ENCODE measurements around the gene CGB5.

The CGB5 gene

GRCh38 chr19:49057636-49058234, 14.1 kb downstream of the CGB5 start, which contains the start of gene CGB7:
Gene CGB7 (minus strand): TSS chr19:49057749. CDS start chr19:49055375, 2,374 bp downstream.
- DNase-seq (ENCODE audit: low read depth in 1 of 2, low spot score in 1 of 2): no peak
- TF ChIP-seq SPI1 (IDR thresholded peaks at IDR 0.05; ENCODE audit: borderline replicate concordance, low read depth): no peak
- no peak for TF ChIP-seq REST (IDR thresholded peaks at IDR 0.05; ENCODE audit: insufficient replicate concordance, low read depth)
- no peak for TF ChIP-seq CTCF (IDR thresholded peaks at IDR 0.05; ENCODE audit: insufficient read depth, low read length)
- TF ChIP-seq GABPA (IDR thresholded peaks at IDR 0.05; ENCODE audit: low read depth): no peak
- no peak for TF ChIP-seq POLR2AphosphoS5 (IDR thresholded peaks at IDR 0.05; ENCODE audit: low read depth)

GRCh38 chr19:49058562-49058961, 14.9 kb downstream of the CGB5 start:
- no peak overlapping the region for H3K4me3 ChIP-seq (replicated peaks; ENCODE audit: insufficient read depth, low read length)
- no peak for TF ChIP-seq REST (IDR thresholded peaks at IDR 0.05; ENCODE audit: insufficient replicate concordance, low read depth)
- no peak for TF ChIP-seq GABPA (IDR thresholded peaks at IDR 0.05; ENCODE audit: low read depth)
- no peak for TF ChIP-seq CTCF (IDR thresholded peaks at IDR 0.05; ENCODE audit: insufficient read depth, low read length)
- TF ChIP-seq SPI1 (IDR thresholded peaks at IDR 0.05; ENCODE audit: borderline replicate concordance, low read depth): no peak
- no peak for TF ChIP-seq POLR2AphosphoS5 (IDR thresholded peaks at IDR 0.05; ENCODE audit: low read depth)
- DNase-seq (ENCODE audit: low read depth in 1 of 2, low spot score in 1 of 2): no peak
- H3K27me3 ChIP-seq (ENCODE audit: insufficient read depth, poor library complexity, severe bottlenecking): peaks cover 61% of the 10 kb centered on the region
- H3K27ac ChIP-seq (replicated peaks): no peak overlapping the region

More at GRCh38 chr19:49057636-49058234, 14.1 kb downstream of the CGB5 start, which contains the start of gene CGB7:
- Histone ChIP-seq H3K4me3 (replicated peaks; ENCODE audit: insufficient read depth, low read length) (no peak within 1 kb of the TSS), H3K27ac (replicated peaks) (no peak within 1 kb of the TSS), H3K27me3 (ENCODE audit: insufficient read depth, poor library complexity, severe bottlenecking) (peaks cover 54% of the 10 kb centered on the region)

- no peak overlapping the region for H3K27ac ChIP-seq (replicated peaks)
- TF ChIP-seq REST (IDR thresholded peaks at IDR 0.05; ENCODE audit: insufficient replicate concordance, low read depth): no peak
- TF ChIP-seq POLR2AphosphoS5 (IDR thresholded peaks at IDR 0.05; ENCODE audit: low read depth): no peak
- no peak for TF ChIP-seq CTCF (IDR thresholded peaks at IDR 0.05; ENCODE audit: insufficient read depth, low read length)
- TF ChIP-seq SPI1 (IDR thresholded peaks at IDR 0.05; ENCODE audit: borderline replicate concordance, low read depth): no peak
- TF ChIP-seq GABPA (IDR thresholded peaks at IDR 0.05; ENCODE audit: low read depth): no peak
- peaks cover 66% of the 10 kb centered on the region for H3K27me3 ChIP-seq (ENCODE audit: insufficient read depth, poor library complexity, severe bottlenecking)
- no peak overlapping the region for H3K4me3 ChIP-seq (replicated peaks; ENCODE audit: insufficient read depth, low read length)
- no peak for DNase-seq (ENCODE audit: low read depth in 1 of 2, low spot score in 1 of 2)
Observed at GRCh38 chr19:49059053-49059452, 15.4 kb downstream of the CGB5 start.
